A673 (cell line): Measurements from ENCODE around the gene PLPP7.

Experiments
- EZH2 ChIP-seq: fragments of 200-600 bp; sonication (generic); IDR thresholded peaks from 2 replicates; pipeline ENCODE4 v1.6.1; 2017; ENCODE audit warnings: borderline replicate concordance, low read depth, mild to moderate bottlenecking, mixed read lengths, antibody characterized with exemption, low read length; ENCODE audit not compliant: poor library complexity, severe bottlenecking
- TF ChIP-seq, protein P1 (sequence below): fragments of 300-800, 200-600 bp; sonication (generic); conservative IDR thresholded peaks from 2 replicates; pipeline ENCODE4 v1.5.1; 2017; ENCODE audit warnings: low read depth, mild to moderate bottlenecking, antibody characterized with exemption, low read length, moderate library complexity, mixed read lengths

GRCh38 chr9:131298341-131298740 is 8.8 kb downstream of the PLPP7 start:
- no peak for TF ChIP-seq EZH2
- TF ChIP-seq, protein P1, sequence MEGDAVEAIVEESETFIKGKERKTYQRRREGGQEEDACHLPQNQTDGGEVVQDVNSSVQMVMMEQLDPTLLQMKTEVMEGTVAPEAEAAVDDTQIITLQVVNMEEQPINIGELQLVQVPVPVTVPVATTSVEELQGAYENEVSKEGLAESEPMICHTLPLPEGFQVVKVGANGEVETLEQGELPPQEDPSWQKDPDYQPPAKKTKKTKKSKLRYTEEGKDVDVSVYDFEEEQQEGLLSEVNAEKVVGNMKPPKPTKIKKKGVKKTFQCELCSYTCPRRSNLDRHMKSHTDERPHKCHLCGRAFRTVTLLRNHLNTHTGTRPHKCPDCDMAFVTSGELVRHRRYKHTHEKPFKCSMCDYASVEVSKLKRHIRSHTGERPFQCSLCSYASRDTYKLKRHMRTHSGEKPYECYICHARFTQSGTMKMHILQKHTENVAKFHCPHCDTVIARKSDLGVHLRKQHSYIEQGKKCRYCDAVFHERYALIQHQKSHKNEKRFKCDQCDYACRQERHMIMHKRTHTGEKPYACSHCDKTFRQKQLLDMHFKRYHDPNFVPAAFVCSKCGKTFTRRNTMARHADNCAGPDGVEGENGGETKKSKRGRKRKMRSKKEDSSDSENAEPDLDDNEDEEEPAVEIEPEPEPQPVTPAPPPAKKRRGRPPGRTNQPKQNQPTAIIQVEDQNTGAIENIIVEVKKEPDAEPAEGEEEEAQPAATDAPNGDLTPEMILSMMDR = no peak
